Measurements from ENCODE around the gene USP48. TPM values are rescaled to one million over a fixed set of nuclear protein-coding genes. Genes with fewer than 3 reads are reported as not detected.
"Not testable (repeated sequence)": the region's sequence is repeated elsewhere in the genome, so short reads cannot be mapped to it uniquely, and the experiment has no call there.

The USP48 gene
- total RNA-seq, 1 experiment from 2014 or later: 19.8 TPM

DNA sequence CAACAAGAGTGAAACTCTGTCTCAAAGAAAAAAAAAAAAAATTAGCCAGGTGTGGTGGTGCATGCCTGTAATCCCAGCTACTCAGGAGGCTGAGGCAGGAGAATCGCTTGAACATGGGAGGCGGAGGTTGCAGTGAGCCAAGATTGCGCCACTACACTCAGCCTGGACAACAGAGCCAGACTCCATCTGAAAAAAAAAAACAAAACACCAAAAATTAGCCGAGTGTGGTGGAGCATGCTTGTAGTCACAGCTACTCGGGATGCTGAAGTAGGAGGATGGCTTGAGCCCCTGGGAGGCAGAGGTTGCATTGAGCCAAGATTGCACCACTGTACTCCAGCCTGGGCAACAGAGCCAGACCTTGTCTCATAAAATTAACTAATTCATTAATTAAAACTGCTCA, 6.0 kb downstream of the USP48 start:
- DNase-seq (ENCODE audit: extremely low read depth, low read depth): not testable (repeated sequence)

GRCh38 chr1:21775985-21776562, 6.9 kb downstream of the USP48 start:
- DNase-seq (ENCODE audit: extremely low read depth, low read depth): peak; percentile 41

- no peak for DNase-seq (ENCODE audit: extremely low read depth, low read depth)
Measured at GRCh38 chr1:21775550-21775914, 7.4 kb downstream of the USP48 start.

DNA sequence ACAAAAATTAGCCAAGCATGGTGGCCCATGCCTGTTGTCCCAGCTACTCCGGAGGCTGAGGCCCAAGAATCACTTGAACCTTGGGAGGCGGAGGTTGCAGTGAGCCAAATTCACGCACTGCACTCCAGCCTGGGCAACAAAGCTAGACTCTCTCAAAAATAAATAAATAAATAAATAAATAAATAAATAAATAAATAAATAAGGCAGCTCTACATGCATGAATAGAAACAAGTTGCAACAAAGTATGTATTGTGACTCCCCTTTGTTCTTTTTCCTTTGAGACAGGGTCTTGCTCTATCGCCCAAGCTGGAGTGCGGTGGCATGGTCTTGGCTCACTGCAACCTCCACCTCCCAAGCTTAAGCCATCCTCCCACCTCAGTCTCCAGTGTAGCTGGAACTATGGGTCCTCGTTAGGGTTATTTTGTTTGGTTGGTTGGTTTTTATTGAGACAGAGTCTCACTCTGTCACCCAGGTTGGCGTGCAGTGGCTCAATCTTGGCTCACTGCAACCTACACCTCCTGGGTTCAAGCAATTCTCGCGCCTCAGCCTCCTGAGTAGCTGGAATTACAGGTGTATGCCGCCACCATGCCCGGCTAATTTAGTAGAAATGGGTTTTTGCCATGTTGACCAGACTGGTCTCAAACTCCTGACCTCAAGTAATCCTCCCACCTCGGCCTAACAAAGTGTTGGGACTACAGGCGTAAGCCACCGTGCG, 8.0 kb downstream of the USP48 start:
- no peak for DNase-seq (ENCODE audit: extremely low read depth, low read depth)

GRCh38 chr1:21773585-21773984, 9.4 kb downstream of the USP48 start:
- no peak for DNase-seq (ENCODE audit: extremely low read depth, low read depth)

DNA sequence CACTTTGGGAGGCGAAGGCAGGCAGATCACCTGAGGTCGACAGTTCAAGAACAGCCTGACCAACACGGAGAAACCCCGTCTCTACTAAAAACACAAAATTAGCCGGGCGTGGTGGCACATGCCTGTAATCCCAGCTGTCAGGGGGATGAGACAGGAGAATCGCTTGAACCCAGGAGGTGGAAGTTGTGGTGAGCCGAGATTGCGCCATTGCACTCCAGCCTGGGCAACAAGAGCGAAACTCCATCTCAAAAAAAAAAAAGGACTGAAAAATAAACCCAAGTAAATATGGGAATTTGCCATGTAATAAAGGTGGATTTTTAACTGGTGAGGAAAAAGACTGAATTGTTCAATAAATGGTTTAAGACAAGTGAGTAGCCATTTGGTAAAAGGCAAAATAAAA, 11.3 kb downstream of the USP48 start:
- DNase-seq (ENCODE audit: extremely low read depth, low read depth): not testable (repeated sequence)

GRCh38 chr1:21770602-21771001, 12.3 kb downstream of the USP48 start:
- not testable (repeated sequence) for DNase-seq (ENCODE audit: extremely low read depth, low read depth)

DNA sequence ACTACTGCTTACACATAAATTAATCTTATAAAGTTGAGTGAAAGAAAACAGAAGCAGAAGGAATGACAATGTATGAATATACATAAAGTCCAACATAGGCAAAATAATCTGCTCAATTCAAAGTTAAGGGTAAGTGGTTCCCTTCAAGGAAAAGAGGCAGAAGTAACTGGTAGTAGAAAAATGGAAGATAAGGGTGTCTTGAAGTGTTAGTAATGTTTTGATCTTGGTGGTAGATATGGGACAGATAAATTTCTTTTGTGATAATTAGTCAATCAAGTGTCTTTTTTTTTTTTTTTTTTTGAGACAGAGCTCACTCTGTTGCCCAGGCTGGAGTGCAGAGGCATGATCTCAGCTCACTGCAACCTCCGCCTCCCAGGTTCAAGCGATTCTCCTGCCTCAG, 12.7 kb downstream of the USP48 start:
- DNase-seq (ENCODE audit: extremely low read depth, low read depth): no peak

GRCh38 chr1:21767106-21767505, 15.8 kb downstream of the USP48 start:
- DNase-seq (ENCODE audit: extremely low read depth, low read depth): not testable (repeated sequence)

- no peak for DNase-seq (ENCODE audit: extremely low read depth, low read depth)
Measured at GRCh38 chr1:21766210-21766609, 16.7 kb downstream of the USP48 start.

- DNase-seq (ENCODE audit: extremely low read depth, low read depth): no peak
Measured at GRCh38 chr1:21764615-21765423, 18.1 kb downstream of the USP48 start.

GRCh38 chr1:21763694-21764419, 19.1 kb downstream of the USP48 start:
- DNase-seq (ENCODE audit: extremely low read depth, low read depth): no peak

- no peak for DNase-seq (ENCODE audit: extremely low read depth, low read depth)
Measured at GRCh38 chr1:21763236-21763635, 19.7 kb downstream of the USP48 start.

DNA sequence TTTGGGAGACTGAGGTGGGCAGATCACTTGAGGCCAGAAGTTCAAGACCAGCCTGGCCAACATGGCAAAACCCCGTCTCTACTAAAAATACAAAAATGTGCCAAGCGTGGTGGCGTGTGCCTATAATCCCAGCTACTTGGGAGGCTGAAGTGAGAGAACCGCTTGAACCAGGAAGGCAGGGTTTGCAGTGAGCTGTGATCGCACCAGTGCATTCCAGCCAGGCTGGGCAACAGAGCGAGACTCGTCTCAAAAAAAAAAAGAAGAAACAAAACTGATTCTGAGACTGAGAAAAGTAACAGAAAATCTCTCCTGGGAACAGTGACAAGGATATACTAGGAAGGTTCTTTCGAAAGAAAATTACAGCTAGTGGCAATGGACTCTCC, 20.9 kb downstream of the USP48 start:
- no peak for DNase-seq (ENCODE audit: extremely low read depth, low read depth)

- DNase-seq (ENCODE audit: extremely low read depth, low read depth): no peak
Measured at GRCh38 chr1:21761052-21761451, 21.9 kb downstream of the USP48 start.

DNA sequence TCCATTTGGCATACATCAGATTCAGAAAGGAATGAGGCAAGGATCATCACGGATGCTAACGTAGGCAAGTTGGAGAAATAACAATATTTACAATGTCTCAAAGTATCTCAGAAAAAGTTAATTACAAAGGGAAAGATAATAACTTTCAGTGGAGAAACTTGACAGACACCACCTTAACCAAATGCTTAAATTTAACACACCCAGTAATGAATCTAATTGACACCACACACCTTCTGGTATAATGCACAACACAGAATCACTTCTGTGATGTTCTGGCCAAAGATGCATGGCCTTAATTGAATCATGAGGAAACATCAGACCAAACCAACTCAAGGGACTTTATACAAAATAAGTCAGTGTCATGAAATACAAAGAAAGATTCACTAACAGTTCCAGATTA, 23.1 kb downstream of the USP48 start:
- DNase-seq (ENCODE audit: extremely low read depth, low read depth): no peak

- DNase-seq (ENCODE audit: extremely low read depth, low read depth): no peak
Measured at GRCh38 chr1:21759182-21759581, 23.8 kb downstream of the USP48 start.

GRCh38 chr1:21758614-21759013, 24.3 kb downstream of the USP48 start:
- no peak for DNase-seq (ENCODE audit: extremely low read depth, low read depth)

GRCh38 chr1:21756393-21757089, 26.4 kb downstream of the USP48 start:
- DNase-seq (ENCODE audit: extremely low read depth, low read depth): no peak

DNA sequence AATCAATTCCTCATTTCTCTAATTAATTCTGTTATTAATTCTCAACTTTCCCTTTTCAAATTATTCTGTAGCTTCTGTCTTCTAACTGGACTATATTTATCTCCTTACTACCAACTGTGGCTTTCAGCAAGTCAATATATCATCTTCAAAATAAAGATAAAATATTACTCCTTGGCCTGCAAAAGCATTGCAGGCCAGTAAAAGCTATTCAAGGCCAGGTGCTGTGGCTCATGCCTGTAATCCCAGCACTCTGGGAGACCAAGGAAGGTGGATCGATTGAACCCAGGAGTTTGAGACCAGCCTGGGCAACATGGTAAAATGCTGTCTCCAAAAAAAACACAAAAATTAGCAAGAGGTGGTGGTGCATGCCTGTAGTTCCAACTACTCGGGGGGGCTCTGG, 27.9 kb downstream of the USP48 start:
- no peak for DNase-seq (ENCODE audit: extremely low read depth, low read depth)

GRCh38 chr1:21754583-21754982, 28.4 kb downstream of the USP48 start:
- DNase-seq (ENCODE audit: extremely low read depth, low read depth): no peak

Data from NCI-H460 (cell line).